Prostate gland (tissue), 2 donors: Measurements from ENCODE around the gene HDAC4.

Experiments used
- CTCF ChIP-seq, 4 experiments: fragments of 200-600 bp in 2 of 4; fragments of 450-650 bp in 2 of 4; sonication (generic) in 2 of 4; IDR thresholded peaks; 1 replicate in 3 of 4; 2 replicates in 1 of 4; pipeline ENCODE4 v1.5.1; 2016 to 2019; ENCODE audit warnings: antibody characterized with exemption in 4 of 4, mild to moderate bottlenecking in 2 of 4, moderate library complexity in 2 of 4
- POLR2A ChIP-seq: fragments of 450-650 bp; IDR thresholded peaks from one replicate; pipeline ENCODE4 v1.6.1; 2016; ENCODE audit warnings: antibody characterized with exemption, mild to moderate bottlenecking
- POLR2AphosphoS5 ChIP-seq: sonication (generic); formaldehyde crosslinking; IDR thresholded peaks from one replicate; pipeline ENCODE4 v1.6.1; 2017; ENCODE audit warnings: antibody characterized with exemption

GRCh38 chr2:239142296-239142695, 258.5 kb downstream of the HDAC4 start:
- no peak for TF ChIP-seq CTCF (IDR thresholded peaks at IDR 0.05)
- no peak for TF ChIP-seq POLR2A
- TF ChIP-seq POLR2AphosphoS5, result no peak
